ENCODE results near the gene TOR4A.

GRCh38 chr9:137331929-137332328 is 54.4 kb downstream of the TOR4A start:
- TF ChIP-seq POLR2A (IDR thresholded peaks at IDR 0.05) (no peak), CTCF (IDR thresholded peaks at IDR 0.05) (no peak), POLR2AphosphoS5 (IDR thresholded peaks at IDR 0.05) (no peak)

Measured in gastroesophageal sphincter (tissue), 3 donors.